ENCODE results near the gene MTMR11.

The MTMR11 gene

GRCh38 chr1:149925751-149926150 lies 10.9 kb downstream of the MTMR11 start:
- TF ChIP-seq CTCF (IDR thresholded peaks at IDR 0.05; ENCODE audit: control extremely low read depth, extremely low read depth, low read depth, missing control alignments) = no peak
- no peak for DNase-seq (ENCODE audit: extremely low spot score)
- ChIA-PET POLR2A (interaction anchor here (1.6 kb wide), 1 partner anchor 39 kb away, joined by 5 read pairs; a partner anchor contains a TSS), CTCF (no interaction called here)

GRCh38 chr1:149925345-149925744 lies 11.3 kb downstream of the MTMR11 start:
- TF ChIP-seq CTCF (IDR thresholded peaks at IDR 0.05; ENCODE audit: control extremely low read depth, extremely low read depth, low read depth, missing control alignments) = no peak
- ChIA-PET POLR2A (interaction anchor here (0.6 to 1.6 kb wide), 2 partner anchors 9 to 39 kb away, joined by 3 to 5 read pairs; a partner anchor contains a TSS), CTCF (no interaction called here)
- no peak for DNase-seq (ENCODE audit: extremely low spot score)

GRCh38 chr1:149923626-149924025 lies 13.1 kb downstream of the MTMR11 start:
- no peak for DNase-seq (ENCODE audit: extremely low spot score)
- POLR2A ChIA-PET = no interaction called here
- CTCF ChIA-PET = interaction anchor here (1.0 kb wide), 1 partner anchor 38 kb away, joined by 3 read pairs; no protein-coding TSS in a partner anchor
- no peak for TF ChIP-seq CTCF (IDR thresholded peaks at IDR 0.05; ENCODE audit: control extremely low read depth, extremely low read depth, low read depth, missing control alignments)

- ChIA-PET POLR2A (no interaction called here), CTCF (no interaction called here)
- DNase-seq (ENCODE audit: extremely low spot score) = peak; percentile 50
- no peak for TF ChIP-seq CTCF (IDR thresholded peaks at IDR 0.05; ENCODE audit: control extremely low read depth, extremely low read depth, low read depth, missing control alignments)
Measured at GRCh38 chr1:149917571-149918144, 19.0 kb downstream of the MTMR11 start, which contains the start of gene SV2A. SV2A (minus strand) TSS chr1:149917844; CDS start chr1:149913840, 4,004 bp downstream.

- DNase-seq (ENCODE audit: extremely low spot score) = no peak
- POLR2A ChIA-PET = no interaction called here
- CTCF ChIA-PET = interaction anchor here (1.0 to 1.5 kb wide), 4 partner anchors 12 to 45 kb away, joined by 3 to 4 read pairs (median 4); no protein-coding TSS in a partner anchor
- no peak for TF ChIP-seq CTCF (IDR thresholded peaks at IDR 0.05; ENCODE audit: control extremely low read depth, extremely low read depth, low read depth, missing control alignments)
Measured at GRCh38 chr1:149916898-149917252, 19.8 kb downstream of the MTMR11 start.

- CTCF ChIA-PET = interaction anchor here (1.0 to 2.0 kb wide), 6 partner anchors 9 to 46 kb away, joined by 3 to 5 read pairs (median 4); no protein-coding TSS in a partner anchor
- TF ChIP-seq CTCF (IDR thresholded peaks at IDR 0.05; ENCODE audit: control extremely low read depth, extremely low read depth, low read depth, missing control alignments) = no peak
- POLR2A ChIA-PET = interaction anchor here (0.5 to 0.7 kb wide), 3 partner anchors 9 to 1245 kb away, joined by 3 read pairs; a partner anchor contains a TSS
- DNase-seq (ENCODE audit: extremely low spot score) = no peak
Measured at GRCh38 chr1:149916193-149916897, 20.3 kb downstream of the MTMR11 start.
